Loucy (cell line): ENCODE results near the gene PEX14.

Experiments
- H2AFZ ChIP-seq: fragments of 200-600 bp; sonication (generic); 2 replicates; pipeline ENCODE4 v1.6.0; 2016; ENCODE audit warnings: antibody characterized with exemption, mild to moderate bottlenecking, low read length, moderate library complexity
- H3F3A ChIP-seq: fragments of 200-600 bp; 2 replicates; pipeline ENCODE4 v1.6.0; 2016; ENCODE audit warnings: antibody characterized with exemption, low read depth, mild to moderate bottlenecking
- H3K27me3 ChIP-seq: fragments of 200-600 bp; sonication (generic); 2 replicates; pipeline ENCODE4 v1.6.1; 2014; ENCODE audit warnings: low read length, mild to moderate bottlenecking; ENCODE audit not compliant: insufficient read depth, poor library complexity, severe bottlenecking
- H3K36me3 ChIP-seq: fragments of 200-600 bp; sonication (generic); 2 replicates; pipeline ENCODE4 v1.6.1; 2016; ENCODE audit warnings: low read length; ENCODE audit not compliant: insufficient read depth
- H3K4me1 ChIP-seq: fragments of 200-600 bp; sonication (generic); 2 replicates; pipeline ENCODE4 v1.5.1; 2014; ENCODE audit warnings: low read length, mild to moderate bottlenecking; ENCODE audit not compliant: insufficient read depth, poor library complexity, severe bottlenecking
- H3K4me2 ChIP-seq: fragments of 200-600 bp; sonication (generic); 2 replicates; pipeline ENCODE4 v1.6.0; 2014; ENCODE audit warnings: antibody characterized with exemption, low read length, low read depth, mild to moderate bottlenecking; ENCODE audit not compliant: poor library complexity, severe bottlenecking
- H3K4me3 ChIP-seq: fragments of 200-600 bp; sonication (generic); 2 replicates; pipeline ENCODE4 v1.5.1; 2014; ENCODE audit warnings: low read length, mild to moderate bottlenecking, mixed read lengths; ENCODE audit not compliant: poor library complexity, severe bottlenecking
- H3K79me2 ChIP-seq: fragments of 200-600 bp; sonication (generic); 2 replicates; pipeline ENCODE4 v1.6.1; 2014; ENCODE audit warnings: low read length; ENCODE audit not compliant: insufficient read depth
- H3K9ac ChIP-seq: fragments of 200-600 bp; sonication (generic); 2 replicates; pipeline ENCODE4 v1.6.0; 2014; ENCODE audit warnings: mild to moderate bottlenecking, low read depth, low read length, moderate library complexity; ENCODE audit not compliant: poor library complexity, severe bottlenecking
- H3K9me2 ChIP-seq: fragments of 200-600 bp; sonication (generic); replicated peaks from 2 replicates; pipeline ENCODE4 v1.6.1; 2016; ENCODE audit warnings: low read depth, low read length, mixed read lengths
- H3K9me3 ChIP-seq: fragments of 200-600 bp; sonication (generic); 2 replicates; pipeline ENCODE4 v1.6.1; 2014; ENCODE audit warnings: mild to moderate bottlenecking, antibody characterized with exemption, low read length, low read depth; ENCODE audit not compliant: insufficient read depth
- H4K20me1 ChIP-seq: fragments of 200-600 bp; sonication (generic); 2 replicates; pipeline ENCODE4 v1.6.0; 2014; ENCODE audit warnings: antibody characterized with exemption, low read length, mild to moderate bottlenecking; ENCODE audit not compliant: insufficient read depth, poor library complexity, severe bottlenecking
- CTCF ChIP-seq: fragments of 200-600 bp; sonication (generic); conservative IDR thresholded peaks from 2 replicates; pipeline ENCODE4 v1.5.1; 2014; ENCODE audit warnings: mild to moderate bottlenecking, antibody characterized with exemption, low read length
- EZH2phosphoT487 ChIP-seq: fragments of 200-600 bp; IDR thresholded peaks from 2 replicates; pipeline ENCODE4 v1.6.1; 2018; ENCODE audit warnings: antibody characterized with exemption, mild to moderate bottlenecking, moderate library complexity, borderline replicate concordance

PEX14 gene

GRCh38 chr1:10585242-10585641 is 110.5 kb downstream of the PEX14 start:
- H3K4me2 ChIP-seq = no peak overlapping the region
- no peaks in the 10 kb centered on the region for H3K27me3 ChIP-seq
- no peaks in the 10 kb centered on the region for H3K9me3 ChIP-seq
- H3K36me3 ChIP-seq = peaks cover 3% of the 10 kb centered on the region; the same call in 1 of the 2 replicates
- H3K9me2 ChIP-seq = no peaks in the 10 kb centered on the region
- no peaks in the 10 kb centered on the region for H3F3A ChIP-seq
- H3K9ac ChIP-seq = no peak overlapping the region
- no peaks in the 10 kb centered on the region for H4K20me1 ChIP-seq
- peaks cover 7% of the 10 kb centered on the region for H3K4me1 ChIP-seq
- no peak overlapping the region for H2AFZ ChIP-seq
- TF ChIP-seq CTCF (no peak), EZH2phosphoT487 (no peak)
- no peaks in the 10 kb centered on the region for H3K79me2 ChIP-seq
- no peak overlapping the region for H3K4me3 ChIP-seq

- Histone ChIP-seq H3K4me1 (peaks cover 12% of the 10 kb centered on the region), H3K4me2 (no peak overlapping the region), H3K9me2 (no peaks in the 10 kb centered on the region), H3K79me2 (no peaks in the 10 kb centered on the region), H3K9me3 (no peaks in the 10 kb centered on the region), H2AFZ (no peak overlapping the region), H3K27me3 (no peaks in the 10 kb centered on the region), H3F3A (no peaks in the 10 kb centered on the region; the same call in 1 of the 2 replicates), H3K4me3 (no peak overlapping the region), H3K36me3 (peaks cover 3% of the 10 kb centered on the region; the same call in 1 of the 2 replicates), H4K20me1 (no peaks in the 10 kb centered on the region), H3K9ac (no peak overlapping the region)
- TF ChIP-seq CTCF = no peak
- no peak for TF ChIP-seq EZH2phosphoT487
Measured at GRCh38 chr1:10586125-10586524, 111.4 kb downstream of the PEX14 start.

GRCh38 chr1:10588640-10589039 is 113.9 kb downstream of the PEX14 start:
- H2AFZ ChIP-seq = no peak overlapping the region
- no peaks in the 10 kb centered on the region; the same call in 1 of the 2 replicates for H3F3A ChIP-seq
- TF ChIP-seq CTCF (no peak), EZH2phosphoT487 (no peak)
- no peaks in the 10 kb centered on the region for H3K79me2 ChIP-seq
- H3K9me2 ChIP-seq = no peaks in the 10 kb centered on the region
- H3K4me3 ChIP-seq = no peak overlapping the region
- H3K4me2 ChIP-seq = no peak overlapping the region
- H3K27me3 ChIP-seq = no peaks in the 10 kb centered on the region
- H3K9me3 ChIP-seq = no peaks in the 10 kb centered on the region
- no peaks in the 10 kb centered on the region for H4K20me1 ChIP-seq
- no peaks in the 10 kb centered on the region; the same call in 1 of the 2 replicates for H3K36me3 ChIP-seq
- H3K9ac ChIP-seq = no peak overlapping the region
- peaks cover 26% of the 10 kb centered on the region for H3K4me1 ChIP-seq
